ENCODE results near the gene KIAA1217. TPM values are rescaled to one million over a fixed set of nuclear protein-coding genes. Genes with fewer than 3 reads are reported as not detected.

KIAA1217 gene
- total and polyA plus RNA-seq, 2 of the 4 experiments (the other 2 are of a cell fraction): 3.4 to 4.4 TPM

DNA sequence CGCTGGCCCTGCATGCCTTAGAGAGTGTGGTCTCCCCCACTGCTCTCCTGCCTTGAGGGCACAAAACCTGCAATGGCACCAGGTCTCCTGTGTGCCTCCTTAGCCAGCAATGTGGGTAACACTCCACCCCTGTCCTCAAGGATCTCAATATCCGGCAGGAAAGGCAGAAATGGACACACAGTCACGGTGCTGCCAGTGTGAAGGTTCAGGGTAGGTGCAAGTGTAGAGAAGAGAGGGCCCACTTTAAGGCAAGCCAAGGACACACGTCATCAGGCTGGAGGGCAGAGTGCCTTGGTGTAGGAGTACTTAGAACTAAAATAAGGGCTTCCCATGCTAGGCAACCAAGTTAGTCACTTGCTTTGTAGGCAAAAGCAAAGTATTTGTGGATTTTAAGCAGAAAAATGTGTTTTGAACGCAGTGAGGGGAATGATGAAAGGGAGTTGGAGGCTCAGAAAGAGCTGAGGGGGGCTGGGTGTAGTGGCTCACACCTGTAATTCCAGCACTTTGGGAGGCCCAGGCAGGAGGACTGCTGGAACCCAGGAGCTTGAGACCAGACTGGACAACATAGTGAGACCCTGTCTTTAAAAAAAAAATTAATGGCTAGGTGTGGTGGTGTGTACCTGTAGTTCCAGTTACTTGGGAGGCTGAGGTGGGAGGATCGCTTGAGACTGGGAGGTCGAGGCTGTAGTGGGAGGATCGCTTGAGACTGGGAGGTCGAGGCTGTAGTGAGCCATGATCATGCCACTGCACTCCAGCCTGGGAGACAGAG is 361.9 kb downstream of the KIAA1217 start:
- WGBS, 2 experiments (ENCODE audit: extremely low coverage in 2 of 2, insufficient read length in 1 of 2): 63% methylated on average over 2 of the region's 9 CpGs; no CpG with 5 or more reads in 1 of the 2 experiments
- peak overlapping the region; percentile 37 for H2AFZ ChIP-seq (replicated peaks; ENCODE audit: low read length, poor library complexity)
- in situ Hi-C loops (cut with MboI; ENCODE audit: low sequenced_read_pairs): no loop called here
- no peak overlapping the region for H2BK15ac ChIP-seq (ENCODE audit: low read depth, low read length)
- H2AK5ac ChIP-seq (ENCODE audit: low read depth, low read length): no peak overlapping the region
- H3K14ac ChIP-seq (replicated peaks; ENCODE audit: low read depth, low read length): no peak overlapping the region
- no peaks in the 10 kb centered on the region for H3K79me1 ChIP-seq (ENCODE audit: low read depth in 1 of 2, low read length in 2 of 2)
- H2BK20ac ChIP-seq (ENCODE audit: low read depth, low read length): no peak overlapping the region
- DNase-seq (no peak), ATAC-seq (ENCODE audit: low read depth) (no peak)
- H3K56ac ChIP-seq (ENCODE audit: extremely low read depth, insufficient read depth, low read length): no peak overlapping the region
- H2BK5ac ChIP-seq (ENCODE audit: low read depth, low read length, poor library complexity, severe bottlenecking): no peak overlapping the region
- H4K5ac ChIP-seq (ENCODE audit: low read depth, low read length): no peak overlapping the region
- no peak overlapping the region for H3K18ac ChIP-seq (ENCODE audit: low read depth, low read length)
- H2BK120ac ChIP-seq (ENCODE audit: low read depth, low read length): no peak overlapping the region
- no peak overlapping the region for H4K8ac ChIP-seq (ENCODE audit: low read depth in 2 of 2, low read length in 2 of 2)
- H3K36me3 ChIP-seq (ENCODE audit: control insufficient read depth, insufficient read depth, low read length): no peaks in the 10 kb centered on the region
- H4K20me1 ChIP-seq (ENCODE audit: insufficient read depth, low read length): no peaks in the 10 kb centered on the region
- no peak overlapping the region for H3K4me3 ChIP-seq (ENCODE audit: insufficient read depth, low read depth, low read length)
- BruUV-seq (replicated peaks): no TSS peak
- dilution Hi-C loops (cut with HindIII; ENCODE audit: low sequenced_read_pairs, unreplicated experiment): no loop called here
- H3K9me3 ChIP-seq (ENCODE audit: control insufficient read depth, insufficient read depth, low read length): no peaks in the 10 kb centered on the region
- ChIA-PET POLR2A (ENCODE audit: unreplicated experiment) (no interaction called here), CTCF (no interaction called here)
- H3K4me2 ChIP-seq (ENCODE audit: low read depth, low read length): no peak overlapping the region
- no peaks in the 10 kb centered on the region for H3K4me1 ChIP-seq (ENCODE audit: control insufficient read depth, insufficient read depth, low read length)
- no peak overlapping the region for H3K27ac ChIP-seq (ENCODE audit: insufficient read depth, low read length)
- H3K4ac ChIP-seq (ENCODE audit: low read depth, low read length): no peak overlapping the region
- no peaks in the 10 kb centered on the region; the same call in none of the 2 replicates for H3K27me3 ChIP-seq (ENCODE audit: control insufficient read depth, insufficient read depth, low read length)
- H4K91ac ChIP-seq (ENCODE audit: insufficient read depth, low read depth, low read length): no peak overlapping the region
- no peak overlapping the region for H3K23ac ChIP-seq (ENCODE audit: low read depth, low read length)
- H2AK9ac ChIP-seq (replicated peaks; ENCODE audit: low read depth, low read length, poor library complexity): no peak overlapping the region
- H3K9me1 ChIP-seq (ENCODE audit: insufficient read depth, low read length): no peaks in the 10 kb centered on the region
- H3K9ac ChIP-seq (ENCODE audit: low read depth, low read length): no peak overlapping the region
- intact Hi-C loops (cut with micrococcal nuclease): no loop called here
- TF ChIP-seq SMC3 (IDR thresholded peaks at IDR 0.05; ENCODE audit: low read depth, low read length): no peak
- TF ChIP-seq, protein P1, sequence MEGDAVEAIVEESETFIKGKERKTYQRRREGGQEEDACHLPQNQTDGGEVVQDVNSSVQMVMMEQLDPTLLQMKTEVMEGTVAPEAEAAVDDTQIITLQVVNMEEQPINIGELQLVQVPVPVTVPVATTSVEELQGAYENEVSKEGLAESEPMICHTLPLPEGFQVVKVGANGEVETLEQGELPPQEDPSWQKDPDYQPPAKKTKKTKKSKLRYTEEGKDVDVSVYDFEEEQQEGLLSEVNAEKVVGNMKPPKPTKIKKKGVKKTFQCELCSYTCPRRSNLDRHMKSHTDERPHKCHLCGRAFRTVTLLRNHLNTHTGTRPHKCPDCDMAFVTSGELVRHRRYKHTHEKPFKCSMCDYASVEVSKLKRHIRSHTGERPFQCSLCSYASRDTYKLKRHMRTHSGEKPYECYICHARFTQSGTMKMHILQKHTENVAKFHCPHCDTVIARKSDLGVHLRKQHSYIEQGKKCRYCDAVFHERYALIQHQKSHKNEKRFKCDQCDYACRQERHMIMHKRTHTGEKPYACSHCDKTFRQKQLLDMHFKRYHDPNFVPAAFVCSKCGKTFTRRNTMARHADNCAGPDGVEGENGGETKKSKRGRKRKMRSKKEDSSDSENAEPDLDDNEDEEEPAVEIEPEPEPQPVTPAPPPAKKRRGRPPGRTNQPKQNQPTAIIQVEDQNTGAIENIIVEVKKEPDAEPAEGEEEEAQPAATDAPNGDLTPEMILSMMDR (conservative IDR thresholded peaks at IDR 0.05; ENCODE audit: low read depth, low read length): no peak
- TF ChIP-seq, protein P2, sequence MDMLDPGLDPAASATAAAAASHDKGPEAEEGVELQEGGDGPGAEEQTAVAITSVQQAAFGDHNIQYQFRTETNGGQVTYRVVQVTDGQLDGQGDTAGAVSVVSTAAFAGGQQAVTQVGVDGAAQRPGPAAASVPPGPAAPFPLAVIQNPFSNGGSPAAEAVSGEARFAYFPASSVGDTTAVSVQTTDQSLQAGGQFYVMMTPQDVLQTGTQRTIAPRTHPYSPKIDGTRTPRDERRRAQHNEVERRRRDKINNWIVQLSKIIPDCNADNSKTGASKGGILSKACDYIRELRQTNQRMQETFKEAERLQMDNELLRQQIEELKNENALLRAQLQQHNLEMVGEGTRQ (IDR thresholded peaks at IDR 0.05; ENCODE audit: low read depth, low read length): no peak
